K562 (cell line): ENCODE data around the gene ARID3B. TPM values are rescaled to one million over a fixed set of nuclear protein-coding genes. Genes with fewer than 3 reads are reported as not detected.

Source experiments
- ARHGAP35 ChIP-seq: fragments of 450-650 bp; IDR thresholded peaks from 2 replicates; pipeline ENCODE4 v1.6.1; 2018; ENCODE audit not compliant: partially characterized antibody
- E2F3 ChIP-seq: fragments of 250-450 bp; sonication (Bioruptor Pico); IDR thresholded peaks from 2 replicates; pipeline ENCODE4 v1.4.0; 2020; ENCODE audit warnings: mild to moderate bottlenecking
- L3MBTL2 ChIP-seq: fragments of 450-650 bp; IDR thresholded peaks from 2 replicates; pipeline ENCODE4 v1.6.1; 2016; ENCODE audit warnings: mild to moderate bottlenecking, moderate library complexity
- PHTF2 ChIP-seq: fragments of 250-450 bp; sonication (Bioruptor Pico); IDR thresholded peaks from 2 replicates; pipeline ENCODE4 v1.5.0; 2021; ENCODE audit warnings: mild to moderate bottlenecking
- RFX5 ChIP-seq: IDR thresholded peaks from 2 replicates; pipeline ENCODE4 v1.6.1; 2011; ENCODE audit warnings: low read depth, mild to moderate bottlenecking, improper control_type of control experiment, low read length
- SMAD4 ChIP-seq: fragments of 250-450 bp; sonication (Bioruptor Pico); conservative IDR thresholded peaks from 2 replicates; pipeline ENCODE4 v1.8.0; 2021; ENCODE audit warnings: inconsistent platforms, mild to moderate bottlenecking, moderate library complexity
- ZBED1 ChIP-seq: IDR thresholded peaks from 2 replicates; pipeline ENCODE4 v1.6.1; 2014
- ZNF586 ChIP-seq: fragments of 450-650 bp; formaldehyde crosslinking; conservative IDR thresholded peaks from 2 replicates; pipeline ENCODE4 v1.4.0; 2020; ENCODE audit warnings: mild to moderate bottlenecking, moderate library complexity
- polyA plus RNA-seq, 8 experiments: library from polyadenylated mRNA; depleted of rRNA in 4 of 8; stranded (reverse) in 5 of 8; unstranded in 3 of 8; fragments of >200 nt; fragmentation: Nextera tagmentation in 2 of 8; fragmentation: Illumina TruSeq in 1 of 8; extraction: Ambion mirVana in 2 of 8; extraction: Trizol in 1 of 8; gene quantifications; 2 replicates each; pipeline versions ENCODE4 v1.2.1 to v1.2.3, GENCODE V29; 2011 to 2014; ENCODE audit warnings: inconsistent platforms in 1 of 8, missing spikeins in 1 of 8
- total RNA-seq, 7 experiments: library from RNA; depleted of rRNA in 6 of 7; stranded (reverse); fragments of >200 nt in 6 of 7; fragmentation: Illumina TruSeq in 2 of 7; extraction: Trizol in 2 of 7; gene quantifications; 2 replicates each; pipeline versions ENCODE4 v1.2.1 to v1.2.3, GENCODE V29; 2011 to 2021; ENCODE audit warnings: low replicate concordance in 1 of 7
- TF ChIP-seq, protein P1 (sequence below): fragments of 250-450 bp; sonication (Bioruptor Pico); IDR thresholded peaks from 2 replicates; pipeline ENCODE4 v1.8.0; 2021; ENCODE audit warnings: moderate library complexity, mild to moderate bottlenecking, inconsistent platforms
- TF ChIP-seq, protein P2 (sequence below): sonication (generic); formaldehyde crosslinking; IDR thresholded peaks from 2 replicates; pipeline ENCODE4 v1.4.0; 2020; ENCODE audit warnings: mild to moderate bottlenecking, missing genetic modification reagents
- TF ChIP-seq, protein P3 (sequence below): fragments of 150-350 bp; conservative IDR thresholded peaks from 2 replicates; pipeline ENCODE4 v1.6.1; 2014; ENCODE audit warnings: low read length
- TF ChIP-seq, protein P4 (sequence below): fragments of 200-400 bp; formaldehyde crosslinking; IDR thresholded peaks from 2 replicates; pipeline ENCODE4 v1.6.1; 2017; ENCODE audit warnings: mild to moderate bottlenecking, low read depth, low read length, moderate library complexity
- TF ChIP-seq, protein P5 (sequence below): fragments of 450-650 bp; IDR thresholded peaks from 2 replicates; pipeline ENCODE4 v1.6.1; 2014; ENCODE audit warnings: low read depth, mild to moderate bottlenecking, moderate library complexity, borderline replicate concordance
- TF ChIP-seq, protein P6 (sequence below): fragments of 450-650 bp; IDR thresholded peaks from 2 replicates; pipeline ENCODE4 v1.6.1; 2017; ENCODE audit warnings: mild to moderate bottlenecking, moderate library complexity

Gene ARID3B
- total and polyA plus RNA-seq, 9 of the 15 experiments (the other 6 are each of a cell fraction or from before 2014, with no cell fraction given): 0.32 to 15.1 (median 7.1) TPM

DNA sequence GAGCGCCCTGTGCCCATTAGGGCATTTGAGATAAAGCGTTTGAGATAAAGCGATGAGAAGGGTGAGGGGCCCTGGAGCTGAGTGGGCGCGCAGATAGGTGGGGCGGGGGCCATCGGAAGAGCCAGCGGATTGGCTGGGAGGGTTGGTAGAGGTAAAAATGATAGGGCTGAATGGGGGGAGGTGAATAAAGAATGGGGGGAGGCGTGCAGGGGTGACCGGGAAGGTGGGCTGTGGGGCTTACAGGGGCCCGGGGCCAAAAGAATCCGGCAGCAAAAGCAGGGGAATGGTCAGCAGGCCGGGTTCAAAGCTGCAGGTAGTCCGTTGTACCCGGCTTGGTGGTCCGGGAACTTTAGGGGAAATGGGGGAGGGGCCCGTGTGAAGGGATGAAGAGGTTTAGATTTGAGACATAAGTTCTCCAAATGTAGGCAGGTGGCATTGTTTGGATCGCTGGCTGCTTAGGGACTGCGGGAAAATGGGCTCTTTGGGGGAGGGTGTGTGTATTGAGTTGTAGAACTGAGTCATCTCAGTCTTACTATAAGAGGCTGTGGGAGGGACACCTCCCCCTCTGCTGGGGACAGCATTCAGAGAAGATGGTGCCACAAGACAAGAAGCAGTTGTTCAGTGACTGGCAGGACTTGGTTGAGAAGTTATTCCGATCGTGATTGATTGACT, 610 bp downstream of the ARID3B start (continued):
- TF ChIP-seq, protein P1, sequence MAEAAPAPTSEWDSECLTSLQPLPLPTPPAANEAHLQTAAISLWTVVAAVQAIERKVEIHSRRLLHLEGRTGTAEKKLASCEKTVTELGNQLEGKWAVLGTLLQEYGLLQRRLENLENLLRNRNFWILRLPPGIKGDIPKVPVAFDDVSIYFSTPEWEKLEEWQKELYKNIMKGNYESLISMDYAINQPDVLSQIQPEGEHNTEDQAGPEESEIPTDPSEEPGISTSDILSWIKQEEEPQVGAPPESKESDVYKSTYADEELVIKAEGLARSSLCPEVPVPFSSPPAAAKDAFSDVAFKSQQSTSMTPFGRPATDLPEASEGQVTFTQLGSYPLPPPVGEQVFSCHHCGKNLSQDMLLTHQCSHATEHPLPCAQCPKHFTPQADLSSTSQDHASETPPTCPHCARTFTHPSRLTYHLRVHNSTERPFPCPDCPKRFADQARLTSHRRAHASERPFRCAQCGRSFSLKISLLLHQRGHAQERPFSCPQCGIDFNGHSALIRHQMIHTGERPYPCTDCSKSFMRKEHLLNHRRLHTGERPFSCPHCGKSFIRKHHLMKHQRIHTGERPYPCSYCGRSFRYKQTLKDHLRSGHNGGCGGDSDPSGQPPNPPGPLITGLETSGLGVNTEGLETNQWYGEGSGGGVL (CRISPR knock-in tag): no peak
- no peak for TF ChIP-seq ZNF586 (CRISPR knock-in tag)
- TF ChIP-seq, protein P2, sequence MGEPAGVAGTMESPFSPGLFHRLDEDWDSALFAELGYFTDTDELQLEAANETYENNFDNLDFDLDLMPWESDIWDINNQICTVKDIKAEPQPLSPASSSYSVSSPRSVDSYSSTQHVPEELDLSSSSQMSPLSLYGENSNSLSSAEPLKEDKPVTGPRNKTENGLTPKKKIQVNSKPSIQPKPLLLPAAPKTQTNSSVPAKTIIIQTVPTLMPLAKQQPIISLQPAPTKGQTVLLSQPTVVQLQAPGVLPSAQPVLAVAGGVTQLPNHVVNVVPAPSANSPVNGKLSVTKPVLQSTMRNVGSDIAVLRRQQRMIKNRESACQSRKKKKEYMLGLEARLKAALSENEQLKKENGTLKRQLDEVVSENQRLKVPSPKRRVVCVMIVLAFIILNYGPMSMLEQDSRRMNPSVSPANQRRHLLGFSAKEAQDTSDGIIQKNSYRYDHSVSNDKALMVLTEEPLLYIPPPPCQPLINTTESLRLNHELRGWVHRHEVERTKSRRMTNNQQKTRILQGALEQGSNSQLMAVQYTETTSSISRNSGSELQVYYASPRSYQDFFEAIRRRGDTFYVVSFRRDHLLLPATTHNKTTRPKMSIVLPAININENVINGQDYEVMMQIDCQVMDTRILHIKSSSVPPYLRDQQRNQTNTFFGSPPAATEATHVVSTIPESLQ: no peak
- no peak for TF ChIP-seq ARHGAP35
- peak; percentile 20; the same call in 1 of the 2 replicates for TF ChIP-seq SMAD4 (CRISPR knock-in tag)
- no peak for TF ChIP-seq PHTF2 (CRISPR knock-in tag)
- TF ChIP-seq E2F3 (CRISPR knock-in tag): no peak
- TF ChIP-seq, protein P3, sequence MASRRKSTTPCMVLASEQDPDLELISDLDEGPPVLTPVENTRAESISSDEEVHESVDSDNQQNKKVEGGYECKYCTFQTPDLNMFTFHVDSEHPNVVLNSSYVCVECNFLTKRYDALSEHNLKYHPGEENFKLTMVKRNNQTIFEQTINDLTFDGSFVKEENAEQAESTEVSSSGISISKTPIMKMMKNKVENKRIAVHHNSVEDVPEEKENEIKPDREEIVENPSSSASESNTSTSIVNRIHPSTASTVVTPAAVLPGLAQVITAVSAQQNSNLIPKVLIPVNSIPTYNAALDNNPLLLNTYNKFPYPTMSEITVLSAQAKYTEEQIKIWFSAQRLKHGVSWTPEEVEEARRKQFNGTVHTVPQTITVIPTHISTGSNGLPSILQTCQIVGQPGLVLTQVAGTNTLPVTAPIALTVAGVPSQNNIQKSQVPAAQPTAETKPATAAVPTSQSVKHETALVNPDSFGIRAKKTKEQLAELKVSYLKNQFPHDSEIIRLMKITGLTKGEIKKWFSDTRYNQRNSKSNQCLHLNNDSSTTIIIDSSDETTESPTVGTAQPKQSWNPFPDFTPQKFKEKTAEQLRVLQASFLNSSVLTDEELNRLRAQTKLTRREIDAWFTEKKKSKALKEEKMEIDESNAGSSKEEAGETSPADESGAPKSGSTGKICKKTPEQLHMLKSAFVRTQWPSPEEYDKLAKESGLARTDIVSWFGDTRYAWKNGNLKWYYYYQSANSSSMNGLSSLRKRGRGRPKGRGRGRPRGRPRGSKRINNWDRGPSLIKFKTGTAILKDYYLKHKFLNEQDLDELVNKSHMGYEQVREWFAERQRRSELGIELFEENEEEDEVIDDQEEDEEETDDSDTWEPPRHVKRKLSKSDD: no peak
- TF ChIP-seq, protein P4, sequence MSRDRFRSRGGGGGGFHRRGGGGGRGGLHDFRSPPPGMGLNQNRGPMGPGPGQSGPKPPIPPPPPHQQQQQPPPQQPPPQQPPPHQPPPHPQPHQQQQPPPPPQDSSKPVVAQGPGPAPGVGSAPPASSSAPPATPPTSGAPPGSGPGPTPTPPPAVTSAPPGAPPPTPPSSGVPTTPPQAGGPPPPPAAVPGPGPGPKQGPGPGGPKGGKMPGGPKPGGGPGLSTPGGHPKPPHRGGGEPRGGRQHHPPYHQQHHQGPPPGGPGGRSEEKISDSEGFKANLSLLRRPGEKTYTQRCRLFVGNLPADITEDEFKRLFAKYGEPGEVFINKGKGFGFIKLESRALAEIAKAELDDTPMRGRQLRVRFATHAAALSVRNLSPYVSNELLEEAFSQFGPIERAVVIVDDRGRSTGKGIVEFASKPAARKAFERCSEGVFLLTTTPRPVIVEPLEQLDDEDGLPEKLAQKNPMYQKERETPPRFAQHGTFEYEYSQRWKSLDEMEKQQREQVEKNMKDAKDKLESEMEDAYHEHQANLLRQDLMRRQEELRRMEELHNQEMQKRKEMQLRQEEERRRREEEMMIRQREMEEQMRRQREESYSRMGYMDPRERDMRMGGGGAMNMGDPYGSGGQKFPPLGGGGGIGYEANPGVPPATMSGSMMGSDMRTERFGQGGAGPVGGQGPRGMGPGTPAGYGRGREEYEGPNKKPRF: no peak
- TF ChIP-seq, protein P5, sequence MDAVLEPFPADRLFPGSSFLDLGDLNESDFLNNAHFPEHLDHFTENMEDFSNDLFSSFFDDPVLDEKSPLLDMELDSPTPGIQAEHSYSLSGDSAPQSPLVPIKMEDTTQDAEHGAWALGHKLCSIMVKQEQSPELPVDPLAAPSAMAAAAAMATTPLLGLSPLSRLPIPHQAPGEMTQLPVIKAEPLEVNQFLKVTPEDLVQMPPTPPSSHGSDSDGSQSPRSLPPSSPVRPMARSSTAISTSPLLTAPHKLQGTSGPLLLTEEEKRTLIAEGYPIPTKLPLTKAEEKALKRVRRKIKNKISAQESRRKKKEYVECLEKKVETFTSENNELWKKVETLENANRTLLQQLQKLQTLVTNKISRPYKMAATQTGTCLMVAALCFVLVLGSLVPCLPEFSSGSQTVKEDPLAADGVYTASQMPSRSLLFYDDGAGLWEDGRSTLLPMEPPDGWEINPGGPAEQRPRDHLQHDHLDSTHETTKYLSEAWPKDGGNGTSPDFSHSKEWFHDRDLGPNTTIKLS: no peak
- TF ChIP-seq ZBED1: no peak
- TF ChIP-seq RFX5: no peak
- TF ChIP-seq L3MBTL2: no peak
- TF ChIP-seq, protein P6, sequence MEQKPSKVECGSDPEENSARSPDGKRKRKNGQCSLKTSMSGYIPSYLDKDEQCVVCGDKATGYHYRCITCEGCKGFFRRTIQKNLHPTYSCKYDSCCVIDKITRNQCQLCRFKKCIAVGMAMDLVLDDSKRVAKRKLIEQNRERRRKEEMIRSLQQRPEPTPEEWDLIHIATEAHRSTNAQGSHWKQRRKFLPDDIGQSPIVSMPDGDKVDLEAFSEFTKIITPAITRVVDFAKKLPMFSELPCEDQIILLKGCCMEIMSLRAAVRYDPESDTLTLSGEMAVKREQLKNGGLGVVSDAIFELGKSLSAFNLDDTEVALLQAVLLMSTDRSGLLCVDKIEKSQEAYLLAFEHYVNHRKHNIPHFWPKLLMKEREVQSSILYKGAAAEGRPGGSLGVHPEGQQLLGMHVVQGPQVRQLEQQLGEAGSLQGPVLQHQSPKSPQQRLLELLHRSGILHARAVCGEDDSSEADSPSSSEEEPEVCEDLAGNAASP: no peak
